Fibroblast of villous mesenchyme (primary cell): ENCODE results near the gene MPIG6B. TPM values are rescaled to one million over a fixed set of nuclear protein-coding genes. Genes with fewer than 3 reads are reported as not detected.

Experiments
- DNase-seq: peaks from one replicate; pipeline ENCODE4 v3.0.0-alpha.2; 2010; ENCODE audit warnings: low read depth
- H3K4me3 ChIP-seq: 2 replicates; pipeline ENCODE4 v1.5.1; 2011; ENCODE audit warnings: low read depth, mild to moderate bottlenecking, low read length
- small RNA-seq: library from RNA; depleted of rRNA; stranded (forward); fragments of <200 nt; gene quantifications from one replicate; pipeline ENCODE3, GENCODE V24; 2012
- total RNA-seq: library from RNA; depleted of rRNA; stranded (reverse); fragments of >200 nt; gene quantifications from 2 replicates; pipeline ENCODE4 v1.2.3, GENCODE V29; 2012
- TF ChIP-seq, protein P1 (sequence below): IDR thresholded peaks from 2 replicates; pipeline ENCODE4 v1.5.1; 2012; ENCODE audit warnings: low read depth, mild to moderate bottlenecking, low read length; ENCODE audit not compliant: insufficient read depth

The MPIG6B gene
- total RNA-seq, 1 donor: not detected

DNA sequence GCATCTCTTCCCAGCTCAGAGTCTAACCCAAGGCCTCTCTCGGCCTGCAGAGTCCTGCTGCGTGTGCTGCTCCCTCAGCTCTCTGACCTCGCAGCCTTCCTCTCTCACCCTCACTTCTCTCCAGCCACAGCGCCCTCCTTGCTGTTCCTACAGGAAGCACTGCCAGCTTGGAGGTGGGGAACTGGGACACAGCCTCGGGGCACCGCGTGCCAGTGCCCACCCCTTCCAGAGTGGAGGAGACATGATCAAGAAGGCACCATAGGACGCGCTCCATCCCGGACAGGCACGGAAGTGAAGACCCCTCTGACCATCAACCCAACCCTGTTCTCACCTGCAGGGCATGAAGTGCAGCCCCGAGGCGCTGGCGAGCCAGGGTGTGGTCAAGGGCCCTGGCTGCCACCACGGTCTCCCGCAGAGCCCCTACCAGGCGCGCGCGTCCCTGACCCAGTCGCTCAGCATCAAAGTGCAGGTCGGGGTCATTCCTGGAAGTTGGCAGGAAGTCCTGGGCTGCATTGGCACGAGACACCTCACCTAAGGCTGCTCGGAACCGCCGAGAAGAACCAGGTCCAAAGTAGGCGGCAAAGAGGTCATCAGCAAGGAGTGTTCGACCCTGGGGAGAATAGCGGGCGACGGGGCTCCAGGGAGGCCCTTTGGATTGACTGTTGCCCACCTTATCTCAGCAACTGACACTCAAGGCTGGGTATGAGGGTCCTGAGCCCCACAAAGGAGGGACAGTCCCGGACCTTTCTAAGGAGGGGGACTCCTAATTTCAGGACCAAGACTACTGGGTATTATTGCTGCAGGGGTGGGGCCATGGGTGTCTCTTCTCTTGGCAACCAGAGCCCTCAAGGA, 52.7 kb downstream of the MPIG6B start:
- no peak for DNase-seq
- no peak overlapping the region for H3K4me3 ChIP-seq
- TF ChIP-seq, protein P1, sequence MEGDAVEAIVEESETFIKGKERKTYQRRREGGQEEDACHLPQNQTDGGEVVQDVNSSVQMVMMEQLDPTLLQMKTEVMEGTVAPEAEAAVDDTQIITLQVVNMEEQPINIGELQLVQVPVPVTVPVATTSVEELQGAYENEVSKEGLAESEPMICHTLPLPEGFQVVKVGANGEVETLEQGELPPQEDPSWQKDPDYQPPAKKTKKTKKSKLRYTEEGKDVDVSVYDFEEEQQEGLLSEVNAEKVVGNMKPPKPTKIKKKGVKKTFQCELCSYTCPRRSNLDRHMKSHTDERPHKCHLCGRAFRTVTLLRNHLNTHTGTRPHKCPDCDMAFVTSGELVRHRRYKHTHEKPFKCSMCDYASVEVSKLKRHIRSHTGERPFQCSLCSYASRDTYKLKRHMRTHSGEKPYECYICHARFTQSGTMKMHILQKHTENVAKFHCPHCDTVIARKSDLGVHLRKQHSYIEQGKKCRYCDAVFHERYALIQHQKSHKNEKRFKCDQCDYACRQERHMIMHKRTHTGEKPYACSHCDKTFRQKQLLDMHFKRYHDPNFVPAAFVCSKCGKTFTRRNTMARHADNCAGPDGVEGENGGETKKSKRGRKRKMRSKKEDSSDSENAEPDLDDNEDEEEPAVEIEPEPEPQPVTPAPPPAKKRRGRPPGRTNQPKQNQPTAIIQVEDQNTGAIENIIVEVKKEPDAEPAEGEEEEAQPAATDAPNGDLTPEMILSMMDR: no peak

Small RNA genes lying within 50 kb of the gene (small RNA-seq; reads per million reads assigned to genes)
- not detected for gene LY6G6D
- gene MIR4646: not detected
- not detected for gene MSH5-SAPCD1
- not detected for gene RNU6-850P
- not detected for gene SAPCD1

Other genes with a start within 250 kb of the MPIG6B start
- 15.5 and 30.7 TPM in 2 replicates for gene MICB, start 225.2 kb upstream of the MPIG6B start, total RNA-seq
- gene MCCD1, start 194.4 kb upstream of the MPIG6B start, total RNA-seq: not detected in 2 replicates
- 407 and 463 TPM in 2 replicates for gene DDX39B, start 181.4 kb upstream of the MPIG6B start, total RNA-seq
- gene ATP6V1G2, start 176.8 kb upstream of the MPIG6B start, total RNA-seq: 1.3 and 3.0 TPM in 2 replicates
- 12.5 and 20.3 TPM in 2 replicates for gene NFKBIL1, start 175.8 kb upstream of the MPIG6B start, total RNA-seq
- gene LTA, start 151.1 kb upstream of the MPIG6B start, total RNA-seq: not detected in 2 replicates
- gene TNF, start 147.8 kb upstream of the MPIG6B start, total RNA-seq: under 0.01 TPM in 2 replicates
- gene LTB, start 140.9 kb upstream of the MPIG6B start, total RNA-seq: 0.32 TPM in 1 of 2 replicates, not detected in the other
- not detected in 2 replicates for gene LST1, start 137.1 kb upstream of the MPIG6B start, total RNA-seq
- not detected in 2 replicates for gene NCR3, start 130.4 kb upstream of the MPIG6B start, total RNA-seq
- gene AIF1, start 108.1 kb upstream of the MPIG6B start, total RNA-seq: not detected in 2 replicates
- 75.4 and 84.2 TPM in 2 replicates for gene PRRC2A, start 102.7 kb upstream of the MPIG6B start, total RNA-seq
- gene BAG6, start 70.7 kb upstream of the MPIG6B start, total RNA-seq: 123 and 166 TPM in 2 replicates
- gene APOM, start 67.5 kb upstream of the MPIG6B start, total RNA-seq: 0.43 and 0.97 TPM in 2 replicates
- gene C6orf47, start 62.6 kb upstream of the MPIG6B start, total RNA-seq: 20.7 and 21.9 TPM in 2 replicates
- gene GPANK1, start 58.4 kb upstream of the MPIG6B start, total RNA-seq: 16.1 and 20.7 TPM in 2 replicates
- 136 and 144 TPM in 2 replicates for gene CSNK2B, start 57.3 kb upstream of the MPIG6B start, total RNA-seq
- 3.2 and 3.9 TPM in 2 replicates for gene LY6G5B, start 53.4 kb upstream of the MPIG6B start, total RNA-seq
- 0.43 and 0.64 TPM in 2 replicates for gene LY6G5C, start 42.3 kb upstream of the MPIG6B start, total RNA-seq
- gene ABHD16A, start 20.0 kb upstream of the MPIG6B start, total RNA-seq: 43.2 and 76.0 TPM in 2 replicates
- not detected in 2 replicates for gene LY6G6F, start 16.5 kb upstream of the MPIG6B start, total RNA-seq
- not detected in 2 replicates for gene LY6G6D, start 8.0 kb upstream of the MPIG6B start, total RNA-seq
- gene LY6G6C, start 1.6 kb upstream of the MPIG6B start, total RNA-seq: not detected in 2 replicates
- gene DDAH2, start 5.9 kb downstream of the MPIG6B start, total RNA-seq: 60.5 and 68.0 TPM in 2 replicates
- gene CLIC1, start 13.2 kb downstream of the MPIG6B start, total RNA-seq: 586 and 701 TPM in 2 replicates
- gene MSH5, start 16.6 kb downstream of the MPIG6B start, total RNA-seq: 9.5 and 13.9 TPM in 2 replicates
- 0.43 and 1.3 TPM in 2 replicates for gene SAPCD1, start 39.3 kb downstream of the MPIG6B start, total RNA-seq
- under 0.01 TPM in 2 replicates for gene VWA7, start 54.0 kb downstream of the MPIG6B start, total RNA-seq
- gene VARS1, start 72.4 kb downstream of the MPIG6B start, total RNA-seq: 60.0 and 73.1 TPM in 2 replicates
- 21.6 and 23.7 TPM in 2 replicates for gene LSM2, start 83.6 kb downstream of the MPIG6B start, total RNA-seq
- gene HSPA1L, start 91.9 kb downstream of the MPIG6B start, total RNA-seq: 0.86 and 0.97 TPM in 2 replicates
- gene HSPA1A, start 92.2 kb downstream of the MPIG6B start, total RNA-seq: 77.0 and 132 TPM in 2 replicates
- gene HSPA1B, start 104.4 kb downstream of the MPIG6B start, total RNA-seq: 84.4 and 148 TPM in 2 replicates
- gene NEU1, start 139.4 kb downstream of the MPIG6B start, total RNA-seq: 70.8 and 77.6 TPM in 2 replicates
- not detected in 2 replicates for gene SLC44A4, start 155.6 kb downstream of the MPIG6B start, total RNA-seq
- 38.0 and 42.7 TPM in 2 replicates for gene EHMT2, start 174.3 kb downstream of the MPIG6B start, total RNA-seq
- 1.9 and 3.0 TPM in 2 replicates for gene ZBTB12, start 178.7 kb downstream of the MPIG6B start, total RNA-seq
- gene C2, start 204.3 kb downstream of the MPIG6B start, total RNA-seq: 1.3 and 2.3 TPM in 2 replicates
- 3.5 and 12.1 TPM in 2 replicates for gene CFB, start 222.7 kb downstream of the MPIG6B start, total RNA-seq
- 106 and 120 TPM in 2 replicates for gene NELFE, start 235.6 kb downstream of the MPIG6B start, total RNA-seq
- 52.2 and 58.9 TPM in 2 replicates for gene SKIC2, start 235.8 kb downstream of the MPIG6B start, total RNA-seq
- 14.2 and 21.9 TPM in 2 replicates for gene DXO, start 248.8 kb downstream of the MPIG6B start, total RNA-seq